NB4 (cell line): ENCODE measurements around the gene DNAH17.

Source experiments
- CTCF ChIP-seq: IDR thresholded peaks from one replicate; pipeline ENCODE4 v1.5.1; 2012; ENCODE audit warnings: low read depth, low read length
- MYC ChIP-seq: IDR thresholded peaks from 2 replicates; pipeline ENCODE4 v1.6.1; 2011; ENCODE audit warnings: low read depth, low read length
- POLR2A ChIP-seq: IDR thresholded peaks from 2 replicates; pipeline ENCODE4 v1.6.1; 2011; ENCODE audit warnings: mild to moderate bottlenecking; ENCODE audit not compliant: insufficient read length; ENCODE audit errors: extremely low read depth

DNA sequence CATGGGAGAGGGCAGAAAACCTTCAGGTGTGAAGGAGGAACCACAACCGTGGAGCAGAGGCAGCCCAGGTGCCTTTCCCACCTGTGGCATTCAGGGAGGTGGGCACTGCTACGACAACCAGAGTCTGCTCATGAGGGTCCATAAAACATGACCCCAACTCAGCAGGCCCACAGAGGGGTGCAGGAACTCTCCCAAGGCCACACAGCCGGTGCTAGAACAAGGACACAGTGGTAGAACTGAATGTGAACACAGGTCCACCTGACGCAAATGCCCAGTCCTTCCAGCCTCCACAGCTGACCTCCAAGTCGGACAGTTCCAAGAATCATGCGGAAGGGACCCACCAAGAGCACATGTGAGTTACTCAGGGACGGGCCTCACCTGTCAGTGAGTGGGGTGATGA, 76.4 kb downstream of the DNAH17 start:
- TF ChIP-seq CTCF (no peak), POLR2A (no peak), MYC (no peak)
